CD14-positive monocyte (primary cell): ENCODE results near the gene STK32B. TPM values are rescaled to one million over a fixed set of nuclear protein-coding genes. Genes with fewer than 3 reads are reported as not detected.

Source experiments
- DNase-seq, 3 donors: peaks; one replicate each; pipeline ENCODE4 v3.0.0-alpha.2; 2011 to 2022
- H2AFZ ChIP-seq: 2 replicates; pipeline ENCODE4 v1.6.0; 2012; ENCODE audit warnings: mild to moderate bottlenecking, low read depth, low read length, inconsistent platforms; ENCODE audit not compliant: insufficient read depth, poor library complexity, severe bottlenecking
- H3K27ac ChIP-seq, 2 donors: 1 replicate in 1 of 2; 2 replicates in 1 of 2; pipeline ENCODE4 v1.5.1; 2012 to 2013; ENCODE audit warnings: low read length in 2 of 2, control low read depth in 1 of 2, inconsistent platforms in 1 of 2, low read depth in 1 of 2, mild to moderate bottlenecking in 1 of 2
- H3K27me3 ChIP-seq, 2 donors: one replicate each; pipeline versions ENCODE4 v1.6.0 to v1.6.1; 2011 to 2013; ENCODE audit warnings: low read length in 2 of 2; ENCODE audit not compliant: control insufficient read depth in 2 of 2, insufficient read depth in 2 of 2
- H3K36me3 ChIP-seq, 2 donors: replicated peaks in 1 of 2; 1 replicate in 1 of 2; 2 replicates in 1 of 2; pipeline versions ENCODE4 v1.5.1 to v1.6.1; 2012 to 2013; ENCODE audit warnings: low read length in 2 of 2, control low read depth in 1 of 2, inconsistent platforms in 1 of 2, mild to moderate bottlenecking in 1 of 2; ENCODE audit not compliant: insufficient read depth in 2 of 2, control insufficient read depth in 1 of 2
- H3K4me1 ChIP-seq, 2 donors: 1 replicate in 1 of 2; 2 replicates in 1 of 2; pipeline versions ENCODE4 v1.5.1 to v1.6.1; 2012 to 2013; ENCODE audit warnings: low read length in 2 of 2, control low read depth in 1 of 2, inconsistent platforms in 1 of 2, mild to moderate bottlenecking in 1 of 2, moderate library complexity in 1 of 2; ENCODE audit not compliant: insufficient read depth in 2 of 2, control insufficient read depth in 1 of 2
- H3K4me2 ChIP-seq: replicated peaks from 2 replicates; pipeline ENCODE3; 2012; ENCODE audit warnings: low read length, moderate library complexity, mild to moderate bottlenecking; ENCODE audit not compliant: poor library complexity, severe bottlenecking; ENCODE audit errors: extremely low read depth
- H3K4me3 ChIP-seq, 3 experiments: fragments of 200-600 bp in 1 of 3; sonication (generic) in 1 of 3; replicated peaks in 1 of 3; 1 replicate in 2 of 3; 2 replicates in 1 of 3; pipeline ENCODE4 v1.5.1; 2011 to 2013; ENCODE audit warnings: low read length in 3 of 3, mild to moderate bottlenecking in 3 of 3, control low read depth in 2 of 3, low read depth in 2 of 3, inconsistent platforms in 1 of 3, moderate library complexity in 1 of 3
- H3K79me2 ChIP-seq: 2 replicates; pipeline ENCODE4 v1.6.0; 2012; ENCODE audit warnings: mild to moderate bottlenecking, control low read depth, inconsistent platforms, low read length, moderate library complexity; ENCODE audit not compliant: insufficient read depth
- H3K9ac ChIP-seq: 2 replicates; pipeline ENCODE4 v1.6.0; 2017; ENCODE audit warnings: low read length, mild to moderate bottlenecking; ENCODE audit not compliant: insufficient read depth, poor library complexity, severe bottlenecking
- H3K9me3 ChIP-seq, 2 donors: replicated peaks in 1 of 2; 1 replicate in 1 of 2; 2 replicates in 1 of 2; pipeline versions ENCODE4 v1.5.1 to v1.6.1; 2012 to 2013; ENCODE audit warnings: low read length in 2 of 2, control low read depth in 1 of 2; ENCODE audit not compliant: control insufficient read depth in 1 of 2, insufficient read depth in 1 of 2
- H4K20me1 ChIP-seq: 2 replicates; pipeline ENCODE4 v1.6.0; 2012; ENCODE audit warnings: mild to moderate bottlenecking, low read length, control low read depth, moderate library complexity; ENCODE audit not compliant: insufficient read depth
- H3K27ac Mint-ChIP-seq, 7 donors: one replicate each; pipeline ENCODE4 v1.8.0; 2020; ENCODE audit warnings: mild to moderate bottlenecking in 7 of 7, mixed read lengths in 7 of 7, moderate library complexity in 6 of 7, inconsistent platforms in 2 of 7
- H3K27me3 Mint-ChIP-seq, 3 donors: one replicate each; pipeline ENCODE4 v1.8.0; 2021 to 2022; ENCODE audit warnings: low read depth in 3 of 3, mild to moderate bottlenecking in 3 of 3, mixed read lengths in 3 of 3, moderate library complexity in 3 of 3, inconsistent platforms in 1 of 3
- H3K36me3 Mint-ChIP-seq, 2 donors: one replicate each; pipeline ENCODE4 v1.8.0; 2020; ENCODE audit warnings: mixed read lengths in 2 of 2, inconsistent platforms in 1 of 2, mild to moderate bottlenecking in 1 of 2
- H3K4me1 Mint-ChIP-seq: one replicate; pipeline ENCODE4 v1.8.0; 2020; ENCODE audit warnings: mild to moderate bottlenecking, mixed read lengths
- H3K4me3 Mint-ChIP-seq, 2 donors: one replicate each; pipeline ENCODE4 v1.8.0; 2020; ENCODE audit warnings: mild to moderate bottlenecking in 2 of 2, mixed read lengths in 2 of 2, moderate library complexity in 1 of 2
- H3K9me3 Mint-ChIP-seq, 7 donors: one replicate each; pipeline ENCODE4 v1.8.0; 2020 to 2022; ENCODE audit warnings: mixed read lengths in 7 of 7, mild to moderate bottlenecking in 6 of 7, moderate library complexity in 6 of 7, inconsistent platforms in 2 of 7
- CTCF ChIP-seq: fragments of 200-600 bp; IDR thresholded peaks from one replicate; pipeline ENCODE4 v1.8.0; 2022; ENCODE audit warnings: antibody characterized with exemption, mild to moderate bottlenecking
- WGBS: methylation state at CpG from one replicate; pipeline ENCODE4 v1.1.5; 2013; ENCODE audit warnings: missing lambda C conversion rate; ENCODE audit not compliant: insufficient coverage; 5-methylcytosine and 5-hydroxymethylcytosine counted together
- intact Hi-C, 2 donors: fragments of 100-400 bp; cut with micrococcal nuclease; formaldehyde crosslinking; loops; one replicate each; pipeline versions ENCODE4 v1.15.0 to v1.15.1; 2023
- polyA plus RNA-seq, 3 donors: library from polyadenylated mRNA; depleted of rRNA in 1 of 3; unstranded in 2 of 3; stranded (reverse) in 1 of 3; fragments of 300-500 nt in 2 of 3; fragments of >200 nt in 1 of 3; fragmentation: Illumina TruSeq in 2 of 3; gene quantifications; 1 replicate in 2 of 3; 2 replicates in 1 of 3; pipeline ENCODE4 v1.2.3, GENCODE V29; 2012 to 2021

Gene STK32B
- polyA plus RNA-seq, 3 donors = 0.61 to 1.7 (median 0.75) TPM

DNA sequence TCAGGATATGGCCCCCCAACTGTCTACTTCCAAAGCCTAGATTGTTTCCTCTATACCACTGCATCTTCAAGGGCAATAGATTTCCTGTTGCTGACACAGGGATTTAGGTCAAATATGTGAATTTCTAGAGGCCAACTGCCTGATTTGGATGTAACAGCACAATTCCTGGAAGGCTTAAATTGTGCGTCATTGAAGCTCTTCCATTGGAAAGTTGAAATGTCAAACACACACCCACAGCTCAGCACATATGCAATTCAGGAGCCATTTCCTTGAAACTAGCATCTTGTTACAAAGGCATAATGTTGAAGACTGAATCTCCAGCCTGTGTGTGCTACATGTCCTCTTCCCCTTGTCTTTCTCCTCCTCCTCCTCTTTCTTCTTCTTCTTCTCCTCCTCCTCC is 158.6 kb downstream of the STK32B start:
- Mint-ChIP-seq H3K9me3 (peaks cover 0 to 19% (median 9%) of the 10 kb centered on the region in 7 donors), H3K36me3 (peaks cover 0 to 2% of the 10 kb centered on the region in 2 donors), H3K27ac (no peak overlapping the region), H3K4me3 (no peak overlapping the region), H3K4me1 (no peaks in the 10 kb centered on the region), H3K27me3 (peaks cover 0 to 3% (median 0%) of the 10 kb centered on the region in 3 donors)
- H2AFZ ChIP-seq = no peak overlapping the region
- TF ChIP-seq CTCF = no peak
- H3K27me3 ChIP-seq = no peaks in the 10 kb centered on the region
- no peaks in the 10 kb centered on the region for H3K79me2 ChIP-seq
- intact Hi-C loops = no loop called here
- no CpG with 5 or more reads among the region's 1 CpG for WGBS
- no peak overlapping the region for H3K9ac ChIP-seq
- no peak for DNase-seq
- H3K9me3 ChIP-seq = peaks cover 0 to 11% of the 10 kb centered on the region in 2 donors
- H3K4me2 ChIP-seq = no peak overlapping the region
- no peak overlapping the region for H3K4me3 ChIP-seq
- no peaks in the 10 kb centered on the region for H3K36me3 ChIP-seq
- no peak overlapping the region for H3K27ac ChIP-seq
- H3K4me1 ChIP-seq = no peaks in the 10 kb centered on the region
- no peaks in the 10 kb centered on the region for H4K20me1 ChIP-seq

DNA sequence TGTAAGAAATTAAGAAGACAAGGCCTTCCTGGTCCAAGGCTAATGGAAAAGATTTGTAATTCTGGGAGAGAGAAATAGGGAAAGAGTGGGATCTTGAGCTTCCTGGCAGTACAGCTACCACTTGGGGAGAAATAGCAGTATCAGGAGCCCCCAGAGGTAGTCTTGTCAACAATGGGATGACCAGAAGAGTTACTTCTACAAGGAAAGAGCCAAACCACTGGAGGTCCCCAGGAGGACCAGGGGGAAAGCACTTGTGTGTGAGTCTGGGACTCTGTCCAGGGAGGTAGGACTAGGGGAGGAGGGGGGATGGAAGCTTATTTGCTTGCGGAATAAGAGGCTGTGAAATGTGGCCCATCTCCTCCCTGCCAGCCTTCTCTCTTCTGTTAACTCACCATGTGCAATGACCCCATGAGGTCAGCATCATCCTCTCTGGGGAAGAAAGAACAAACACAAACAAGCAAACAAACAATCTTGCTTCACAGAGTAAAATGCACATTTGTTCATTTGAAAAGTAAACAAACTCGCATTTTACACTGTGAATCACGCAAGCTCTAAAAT is 160.1 kb downstream of the STK32B start:
- WGBS = 100% methylated on average over 1 of the region's 3 CpGs
- Histone ChIP-seq H3K9me3 (peaks cover 0 to 9% of the 10 kb centered on the region in 2 donors), H3K4me1 (no peaks in the 10 kb centered on the region), H2AFZ (no peak overlapping the region), H3K4me2 (no peak overlapping the region), H3K9ac (no peak overlapping the region), H3K79me2 (no peaks in the 10 kb centered on the region), H4K20me1 (no peaks in the 10 kb centered on the region), H3K36me3 (no peaks in the 10 kb centered on the region), H3K27ac (no peak overlapping the region), H3K27me3 (no peaks in the 10 kb centered on the region), H3K4me3 (no peak overlapping the region)
- no peaks in the 10 kb centered on the region for H3K4me1 Mint-ChIP-seq
- peaks cover 0 to 3% (median 2%) of the 10 kb centered on the region in 3 donors for H3K27me3 Mint-ChIP-seq
- peaks cover 0 to 16% (median 6%) of the 10 kb centered on the region in 7 donors for H3K9me3 Mint-ChIP-seq
- no peak overlapping the region for H3K27ac Mint-ChIP-seq
- DNase-seq = no peak
- no peak overlapping the region for H3K4me3 Mint-ChIP-seq
- peaks cover 0 to 2% of the 10 kb centered on the region in 2 donors for H3K36me3 Mint-ChIP-seq
- no peak for TF ChIP-seq CTCF
- intact Hi-C loops = no loop called here
